22Rv1 (cell line): Measurements from ENCODE around the gene ATF3.

Experiments
- CTCF ChIP-seq: fragments of 450-650 bp; IDR thresholded peaks from 2 replicates; pipeline ENCODE4 v1.5.1; 2017; ENCODE audit warnings: mild to moderate bottlenecking
- ZFX ChIP-seq: fragments of 450-650 bp; IDR thresholded peaks from 2 replicates; pipeline ENCODE4 v1.6.1; 2017; ENCODE audit warnings: antibody characterized with exemption, borderline replicate concordance

GRCh38 chr1:212622467-212622866 lies 13.9 kb downstream of the ATF3 start:
- TF ChIP-seq CTCF (no peak), ZFX (no peak)
